IMR-90 (cell line): ENCODE measurements around the gene TSPAN14. TPM values are rescaled to one million over a fixed set of nuclear protein-coding genes. Genes with fewer than 3 reads are reported as not detected.

ENCODE experiments used
- BHLHE40 ChIP-seq: fragments of 150-350 bp; IDR thresholded peaks from 2 replicates; pipeline ENCODE4 v1.6.1; 2016; ENCODE audit warnings: mild to moderate bottlenecking, low read depth, low read length
- CEBPB ChIP-seq: IDR thresholded peaks from 2 replicates; pipeline ENCODE4 v1.6.1; 2012; ENCODE audit warnings: low read depth, low read length, improper control_type of control experiment
- FOS ChIP-seq: fragments of 150-350 bp; IDR thresholded peaks from 2 replicates; pipeline ENCODE4 v1.6.1; 2016; ENCODE audit warnings: low read depth, low read length
- MAFK ChIP-seq: IDR thresholded peaks from 2 replicates; pipeline ENCODE4 v1.6.1; 2012; ENCODE audit warnings: low read depth, low read length, improper control_type of control experiment
- MAZ ChIP-seq: IDR thresholded peaks from 2 replicates; pipeline ENCODE4 v1.6.1; 2012; ENCODE audit warnings: low read depth, mild to moderate bottlenecking, low read length, improper control_type of control experiment, moderate library complexity, borderline replicate concordance
- MXI1 ChIP-seq: IDR thresholded peaks from 2 replicates; pipeline ENCODE4 v1.6.1; 2012; ENCODE audit warnings: low read depth, mild to moderate bottlenecking, low read length, moderate library complexity, borderline replicate concordance
- POLR2A ChIP-seq: IDR thresholded peaks from 2 replicates; pipeline ENCODE4 v1.6.1; 2012; ENCODE audit warnings: mild to moderate bottlenecking, low read depth, low read length
- RCOR1 ChIP-seq: IDR thresholded peaks from 2 replicates; pipeline ENCODE4 v1.6.1; 2012; ENCODE audit warnings: mild to moderate bottlenecking, low read length, improper control_type of control experiment; ENCODE audit not compliant: insufficient replicate concordance
- SMC3 ChIP-seq: fragments of 150-350 bp; IDR thresholded peaks from 2 replicates; pipeline ENCODE4 v1.6.1; 2016; ENCODE audit warnings: low read depth, mild to moderate bottlenecking, antibody characterized with exemption, low read length, moderate library complexity
- polyA plus RNA-seq, 3 experiments: library from polyadenylated mRNA; depleted of rRNA; stranded (reverse); fragments of >200 nt; gene quantifications; 2 replicates each; pipeline ENCODE4 v1.2.3, GENCODE V29; 2012; ENCODE audit warnings: low replicate concordance in 1 of 3
- total RNA-seq: library from RNA; depleted of rRNA; stranded (reverse); fragments of >200 nt; gene quantifications from 2 replicates; pipeline ENCODE4 v1.2.3, GENCODE V29; 2012

TSPAN14 gene
- total and polyA plus RNA-seq, 2 of the 4 experiments (the other 2 are of a cell fraction), result 18.5 to 43.0 TPM

GRCh38 chr10:80492848-80493521 lies 38.9 kb downstream of the TSPAN14 start (continued):
- TF ChIP-seq FOS (no peak), MAZ (no peak), RCOR1 (no peak), BHLHE40 (no peak), MAFK (no peak), MXI1 (no peak), CEBPB (no peak), POLR2A (no peak), SMC3 (no peak)
